ENCODE measurements around the gene KRT80. TPM values are rescaled to one million over a fixed set of nuclear protein-coding genes. Genes with fewer than 3 reads are reported as not detected.

The KRT80 gene
- total RNA-seq, 4 donors from 2014 or later: 0.34 to 1.6 TPM; not detected in 2

- Histone ChIP-seq H3K9me3 (no peaks in the 10 kb centered on the region), H3K4me1 (peaks cover 0 to 10% of the 10 kb centered on the region in 2 donors), H3K27ac (no peak overlapping the region), H3K27me3 (no peaks in the 10 kb centered on the region), H3K4me3 (replicated peaks in 1 of 3) (no peak overlapping the region), H3K36me3 (no peaks in the 10 kb centered on the region)
- TF ChIP-seq CTCF (IDR thresholded peaks at IDR 0.05) (no peak), POLR2A (IDR thresholded peaks at IDR 0.05) (no peak)
- no peak for DNase-seq
- 91 to 94% methylated on average over 1 of the region's 1 CpG for WGBS, 2 donors
- intact Hi-C loops (cut with DNase I): no loop called here
These were observed 21.9 kb downstream of the KRT80 start for GRCh38 chr12:52169886-52170285.

GRCh38 chr12:52168019-52168717 lies 23.6 kb downstream of the KRT80 start:
- H3K9me3 ChIP-seq: no peaks in the 10 kb centered on the region
- no peak overlapping the region for H3K27ac ChIP-seq
- intact Hi-C loops (cut with DNase I): no loop called here
- 85 to 92% methylated on average over 11 of the region's 12 CpGs for WGBS, 2 donors
- no peaks in the 10 kb centered on the region for H3K36me3 ChIP-seq
- TF ChIP-seq POLR2A (IDR thresholded peaks at IDR 0.05) (no peak), CTCF (IDR thresholded peaks at IDR 0.05) (no peak)
- peaks cover 0 to 24% of the 10 kb centered on the region in 2 donors for H3K4me1 ChIP-seq
- DNase-seq: no peak
- H3K27me3 ChIP-seq: no peaks in the 10 kb centered on the region
- no peak overlapping the region for H3K4me3 ChIP-seq (replicated peaks in 1 of 3)

- Histone ChIP-seq H3K27ac (no peak overlapping the region), H3K9me3 (no peaks in the 10 kb centered on the region), H3K27me3 (no peaks in the 10 kb centered on the region), H3K4me3 (replicated peaks in 1 of 3) (no peak overlapping the region), H3K36me3 (no peaks in the 10 kb centered on the region), H3K4me1 (peaks cover 0 to 24% of the 10 kb centered on the region in 2 donors)
- TF ChIP-seq CTCF (IDR thresholded peaks at IDR 0.05) (no peak), POLR2A (IDR thresholded peaks at IDR 0.05) (no peak)
- no peak for DNase-seq
- 78 to 80% methylated on average over 3 of the region's 3 CpGs for whole genome bisulfite sequencing, 2 donors
- intact Hi-C loops (cut with DNase I): loop anchor here (2.0 kb wide), 1 partner anchor 43 kb away; no protein-coding TSS in a partner anchor
These were observed 24.3 kb downstream of the KRT80 start for GRCh38 chr12:52167526-52167925.

GRCh38 chr12:52166672-52167071 lies 25.1 kb downstream of the KRT80 start:
- no peak overlapping the region for H3K4me3 ChIP-seq (replicated peaks in 1 of 3)
- peaks cover 0 to 24% of the 10 kb centered on the region in 2 donors for H3K4me1 ChIP-seq
- H3K27me3 ChIP-seq: no peaks in the 10 kb centered on the region
- no peaks in the 10 kb centered on the region for H3K36me3 ChIP-seq
- H3K27ac ChIP-seq: no peak overlapping the region
- DNase-seq: no peak
- no peaks in the 10 kb centered on the region for H3K9me3 ChIP-seq
- WGBS, 2 donors: 86 to 88% methylated on average over 1 of the region's 1 CpG
- no peak for TF ChIP-seq POLR2A (IDR thresholded peaks at IDR 0.05)
- no peak for TF ChIP-seq CTCF (IDR thresholded peaks at IDR 0.05)
- intact Hi-C loops (cut with DNase I): loop anchor here (2.0 kb wide), 1 partner anchor 44 kb away; no protein-coding TSS in a partner anchor

GRCh38 chr12:52165096-52165855 lies 26.5 kb downstream of the KRT80 start:
- H3K27me3 ChIP-seq: no peaks in the 10 kb centered on the region
- H3K9me3 ChIP-seq: no peaks in the 10 kb centered on the region
- H3K4me1 ChIP-seq: peaks cover 0 to 24% of the 10 kb centered on the region in 2 donors
- no peak for DNase-seq
- H3K36me3 ChIP-seq: no peaks in the 10 kb centered on the region
- intact Hi-C loops (cut with DNase I): no loop called here
- H3K4me3 ChIP-seq (replicated peaks in 1 of 3): no peak overlapping the region
- H3K27ac ChIP-seq: peak overlapping the region in 2 of 3 donors; percentile 59 to 71
- TF ChIP-seq CTCF (IDR thresholded peaks at IDR 0.05) (no peak), POLR2A (IDR thresholded peaks at IDR 0.05) (no peak)
- 86 to 90% methylated on average over 12 to 13 of the region's 13 CpGs for WGBS, 2 donors
